ENCODE results near the gene PRKD1. TPM values are rescaled to one million over a fixed set of nuclear protein-coding genes. Genes with fewer than 3 reads are reported as not detected.

PRKD1 gene
- total RNA-seq, 2 donors from 2014 or later = 12.0 to 12.6 TPM

DNA sequence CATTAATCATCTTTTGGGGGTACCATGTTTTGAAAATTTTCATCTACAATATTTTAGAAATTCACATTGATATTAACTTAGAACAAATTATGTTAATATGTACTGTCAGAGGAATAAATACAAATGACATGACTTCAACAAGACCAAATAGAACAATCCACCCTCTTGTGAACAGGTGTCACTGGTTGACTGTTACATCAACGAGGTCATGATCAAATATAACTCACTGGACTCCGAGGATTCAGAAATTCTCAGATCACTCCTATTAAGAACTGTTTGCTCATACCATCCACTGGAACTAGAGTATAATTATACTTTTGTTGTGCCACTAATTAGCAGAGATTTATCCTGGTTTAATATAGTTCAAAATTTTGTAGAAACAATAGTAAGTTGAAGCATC, 318.8 kb downstream of the PRKD1 start:
- H3K36me3 ChIP-seq (ENCODE audit: control insufficient read depth, insufficient read depth, low read length) = no peaks in the 10 kb centered on the region
- no peaks in the 10 kb centered on the region for H3K27me3 ChIP-seq (ENCODE audit: control insufficient read depth, insufficient read depth, low read length, poor library complexity, severe bottlenecking)
- no peak for DNase-seq
- no peaks in the 10 kb centered on the region for H3K9me3 ChIP-seq (ENCODE audit: control insufficient read depth, low read length)
- no peaks in the 10 kb centered on the region for H3K36me3 Mint-ChIP-seq (ENCODE audit: low read depth)
- H3K4me3 ChIP-seq (ENCODE audit: low read length) = no peak overlapping the region
- no peak overlapping the region for H3K27ac Mint-ChIP-seq
- H3K4me3 Mint-ChIP-seq = no peak overlapping the region
- H3K9me3 Mint-ChIP-seq = no peaks in the 10 kb centered on the region
- H3K9ac ChIP-seq (ENCODE audit: extremely low read depth, low read length, poor library complexity, severe bottlenecking) = no peak overlapping the region
- WGBS, 2 experiments (ENCODE audit: insufficient coverage in 1 of 2, insufficient read length in 1 of 2) = 93% methylated on average over 2 of the region's 2 CpGs; no CpG with 5 or more reads in 1 of the 2 experiments
- no peak overlapping the region for H3K27ac ChIP-seq (ENCODE audit: low read depth, low read length)
- H3K27me3 Mint-ChIP-seq (ENCODE audit: insufficient read depth) = no peaks in the 10 kb centered on the region
- H3K4me1 ChIP-seq (ENCODE audit: control insufficient read depth, insufficient read depth, low read length) = peaks cover 4% of the 10 kb centered on the region
- TF ChIP-seq, protein P1, sequence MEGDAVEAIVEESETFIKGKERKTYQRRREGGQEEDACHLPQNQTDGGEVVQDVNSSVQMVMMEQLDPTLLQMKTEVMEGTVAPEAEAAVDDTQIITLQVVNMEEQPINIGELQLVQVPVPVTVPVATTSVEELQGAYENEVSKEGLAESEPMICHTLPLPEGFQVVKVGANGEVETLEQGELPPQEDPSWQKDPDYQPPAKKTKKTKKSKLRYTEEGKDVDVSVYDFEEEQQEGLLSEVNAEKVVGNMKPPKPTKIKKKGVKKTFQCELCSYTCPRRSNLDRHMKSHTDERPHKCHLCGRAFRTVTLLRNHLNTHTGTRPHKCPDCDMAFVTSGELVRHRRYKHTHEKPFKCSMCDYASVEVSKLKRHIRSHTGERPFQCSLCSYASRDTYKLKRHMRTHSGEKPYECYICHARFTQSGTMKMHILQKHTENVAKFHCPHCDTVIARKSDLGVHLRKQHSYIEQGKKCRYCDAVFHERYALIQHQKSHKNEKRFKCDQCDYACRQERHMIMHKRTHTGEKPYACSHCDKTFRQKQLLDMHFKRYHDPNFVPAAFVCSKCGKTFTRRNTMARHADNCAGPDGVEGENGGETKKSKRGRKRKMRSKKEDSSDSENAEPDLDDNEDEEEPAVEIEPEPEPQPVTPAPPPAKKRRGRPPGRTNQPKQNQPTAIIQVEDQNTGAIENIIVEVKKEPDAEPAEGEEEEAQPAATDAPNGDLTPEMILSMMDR (conservative IDR thresholded peaks at IDR 0.05) = no peak
- peaks cover 15% of the 10 kb centered on the region for H3K4me1 Mint-ChIP-seq

DNA sequence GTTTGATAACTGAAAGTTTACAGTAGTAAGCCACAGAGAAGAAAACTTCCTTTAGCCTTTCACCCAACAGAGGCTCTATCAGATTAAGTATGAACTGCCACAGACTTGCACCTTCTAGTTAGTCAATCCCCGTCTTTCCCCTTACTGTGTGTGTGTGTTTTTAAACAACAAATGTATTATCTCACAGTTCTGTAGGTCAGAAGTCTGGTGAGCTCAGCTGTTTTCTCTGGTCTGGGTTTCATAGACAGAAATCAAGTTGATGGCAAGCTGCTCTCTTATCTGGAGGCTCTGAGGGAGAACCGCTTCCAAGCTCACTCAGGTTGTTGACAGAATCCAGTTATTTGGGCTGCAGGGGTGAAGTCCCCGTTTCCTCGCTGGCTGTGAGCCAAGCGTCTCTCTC, 320.5 kb downstream of the PRKD1 start:
- Histone ChIP-seq H3K27me3 (ENCODE audit: control insufficient read depth, insufficient read depth, low read length, poor library complexity, severe bottlenecking) (no peaks in the 10 kb centered on the region), H3K9me3 (ENCODE audit: control insufficient read depth, low read length) (no peaks in the 10 kb centered on the region), H3K9ac (ENCODE audit: extremely low read depth, low read length, poor library complexity, severe bottlenecking) (no peak overlapping the region), H3K4me3 (ENCODE audit: low read length) (no peak overlapping the region), H3K36me3 (ENCODE audit: control insufficient read depth, insufficient read depth, low read length) (no peaks in the 10 kb centered on the region), H3K4me1 (ENCODE audit: control insufficient read depth, insufficient read depth, low read length) (peaks cover 4% of the 10 kb centered on the region), H3K27ac (ENCODE audit: low read depth, low read length) (no peak overlapping the region)
- Mint-ChIP-seq H3K9me3 (no peaks in the 10 kb centered on the region), H3K4me1 (peaks cover 15% of the 10 kb centered on the region), H3K27ac (no peak overlapping the region), H3K27me3 (ENCODE audit: insufficient read depth) (no peaks in the 10 kb centered on the region), H3K36me3 (ENCODE audit: low read depth) (no peaks in the 10 kb centered on the region), H3K4me3 (no peak overlapping the region)
- DNase-seq = no peak
- WGBS, 2 experiments (ENCODE audit: insufficient coverage in 1 of 2, insufficient read length in 1 of 2) = 94% methylated on average over 3 to 5 of the region's 5 CpGs
- TF ChIP-seq, protein P1 (conservative IDR thresholded peaks at IDR 0.05) = no peak

DNA sequence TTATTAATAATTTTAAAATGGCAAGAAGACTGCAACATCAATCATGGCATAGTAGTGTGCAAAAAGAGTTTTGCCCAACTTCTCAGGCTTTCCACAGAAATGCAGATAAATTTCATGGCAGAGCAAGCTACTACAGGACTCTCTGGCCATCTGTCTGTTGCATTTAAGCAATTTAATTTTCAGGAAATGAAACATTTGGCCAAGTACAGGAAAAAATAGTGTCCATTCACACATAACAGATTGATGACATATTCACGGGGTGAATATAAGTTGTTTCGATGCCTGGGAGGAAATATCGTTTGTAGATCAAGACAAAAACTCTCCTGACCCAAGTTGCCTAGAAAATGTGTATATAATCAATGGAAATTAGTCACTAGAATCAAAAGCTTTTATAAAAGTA, 324.0 kb downstream of the PRKD1 start:
- no peak for DNase-seq
- WGBS, 2 experiments (ENCODE audit: insufficient coverage in 1 of 2, insufficient read length in 1 of 2) = 92% methylated on average over 3 of the region's 3 CpGs; no CpG with 5 or more reads in 1 of the 2 experiments
- H3K4me3 ChIP-seq (ENCODE audit: low read length) = no peak overlapping the region
- H3K27ac ChIP-seq (ENCODE audit: low read depth, low read length) = no peak overlapping the region
- H3K9ac ChIP-seq (ENCODE audit: extremely low read depth, low read length, poor library complexity, severe bottlenecking) = no peak overlapping the region
- no peak overlapping the region for H3K27ac Mint-ChIP-seq
- H3K36me3 Mint-ChIP-seq (ENCODE audit: low read depth) = no peaks in the 10 kb centered on the region
- H3K4me3 Mint-ChIP-seq = no peak overlapping the region
- H3K36me3 ChIP-seq (ENCODE audit: control insufficient read depth, insufficient read depth, low read length) = no peaks in the 10 kb centered on the region
- H3K27me3 ChIP-seq (ENCODE audit: control insufficient read depth, insufficient read depth, low read length, poor library complexity, severe bottlenecking) = no peaks in the 10 kb centered on the region
- H3K4me1 ChIP-seq (ENCODE audit: control insufficient read depth, insufficient read depth, low read length) = peaks cover 4% of the 10 kb centered on the region
- no peaks in the 10 kb centered on the region for H3K9me3 ChIP-seq (ENCODE audit: control insufficient read depth, low read length)
- TF ChIP-seq, protein P1 (conservative IDR thresholded peaks at IDR 0.05) = no peak
- peaks cover 15% of the 10 kb centered on the region for H3K4me1 Mint-ChIP-seq
- no peaks in the 10 kb centered on the region for H3K9me3 Mint-ChIP-seq
- H3K27me3 Mint-ChIP-seq (ENCODE audit: insufficient read depth) = no peaks in the 10 kb centered on the region
